SK-N-MC (cell line): ENCODE results near the gene AKAP13.

Source experiments
- EZH2 ChIP-seq: fragments of 200-600 bp; sonication (generic); IDR thresholded peaks from one replicate; pipeline ENCODE4 v1.6.1; 2017; ENCODE audit warnings: antibody characterized with exemption
- FOXP2 ChIP-seq: optimal IDR thresholded peaks from 2 replicates; pipeline ENCODE3; 2011; ENCODE audit warnings: mild to moderate bottlenecking, moderate library complexity; ENCODE audit not compliant: insufficient read depth; ENCODE audit errors: extremely low read length, control extremely low read depth
- POLR2AphosphoS5 ChIP-seq: IDR thresholded peaks from 2 replicates; pipeline ENCODE4 v1.6.1; 2012; ENCODE audit warnings: mild to moderate bottlenecking, low read depth, low read length, borderline replicate concordance

DNA sequence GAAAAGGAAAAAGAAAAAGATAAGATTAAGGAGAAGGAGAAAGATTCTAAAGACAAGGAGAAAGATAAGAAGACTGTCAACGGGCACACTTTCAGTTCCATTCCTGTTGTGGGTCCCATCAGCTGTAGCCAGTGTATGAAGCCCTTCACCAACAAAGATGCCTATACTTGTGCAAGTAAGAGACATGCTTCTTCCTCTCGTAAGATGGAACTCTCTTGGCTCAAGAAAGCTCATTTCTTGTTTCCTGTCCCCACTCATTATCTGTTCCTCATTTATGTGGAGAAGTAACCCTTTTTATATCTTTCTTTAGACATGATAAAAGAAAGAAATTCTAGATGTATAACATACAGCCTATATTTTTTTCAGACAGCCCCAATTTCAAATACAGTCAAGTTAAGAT is 312.9 kb downstream of the AKAP13 start:
- no peak for TF ChIP-seq EZH2
- no peak for TF ChIP-seq POLR2AphosphoS5
- TF ChIP-seq FOXP2 = no peak
